ENCODE measurements around the gene NANOG.
"Not testable (repeated sequence)": the region's sequence is repeated elsewhere in the genome, so short reads cannot be mapped to it uniquely, and the experiment has no call there.

Gene NANOG

DNA sequence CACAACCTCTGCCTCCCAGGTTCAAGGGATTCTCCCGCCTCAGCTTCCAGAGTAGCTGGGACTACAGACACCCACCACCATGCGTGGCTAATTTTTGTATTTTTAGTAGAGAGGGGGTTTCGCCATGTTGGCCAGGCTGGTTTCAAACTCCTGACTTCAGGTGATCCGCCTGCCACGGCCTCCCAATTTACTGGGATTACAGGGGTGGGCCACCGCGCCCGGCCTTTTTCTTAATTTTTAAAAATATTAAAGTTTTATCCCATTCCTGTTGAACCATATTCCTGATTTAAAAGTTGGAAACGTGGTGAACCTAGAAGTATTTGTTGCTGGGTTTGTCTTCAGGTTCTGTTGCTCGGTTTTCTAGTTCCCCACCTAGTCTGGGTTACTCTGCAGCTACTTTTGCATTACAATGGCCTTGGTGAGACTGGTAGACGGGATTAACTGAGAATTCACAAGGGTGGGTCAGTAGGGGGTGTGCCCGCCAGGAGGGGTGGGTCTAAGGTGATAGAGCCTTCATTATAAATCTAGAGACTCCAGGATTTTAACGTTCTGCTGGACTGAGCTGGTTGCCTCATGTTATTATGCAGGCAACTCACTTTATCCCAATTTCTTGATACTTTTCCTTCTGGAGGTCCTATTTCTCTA, at the start of gene NANOG:
Gene NANOG (plus strand): TSS at position 519 of the 645 bp plus-strand sequence. CDS start 213 bp downstream, outside the sequence.
- not testable (repeated sequence) for DNase-seq

DNA sequence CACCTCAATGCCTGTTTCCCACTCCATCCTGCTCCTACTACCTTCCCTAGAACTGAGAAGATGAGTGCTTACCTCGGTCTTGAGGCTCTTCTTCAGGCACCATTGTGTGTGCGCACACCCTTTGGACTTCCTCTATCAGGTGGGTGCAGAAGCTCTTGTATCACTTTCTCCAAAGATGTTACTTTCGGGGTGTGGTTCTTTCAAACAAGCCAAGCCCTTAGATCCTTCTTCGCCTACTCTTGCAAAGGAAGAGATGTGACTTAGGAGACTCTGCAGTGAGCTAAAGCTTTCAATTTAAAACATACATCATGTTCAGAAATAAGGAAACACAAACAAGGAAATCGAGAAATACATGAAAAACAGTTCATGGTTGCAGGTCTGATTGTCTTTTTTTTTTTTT, 42.0 kb upstream of the NANOG start, which contains the start of gene CLEC4C:
Gene CLEC4C (minus strand): TSS at position 130 of the 400 bp plus-strand sequence. CDS start 27 bp downstream, at position 103.
- DNase-seq: no peak

DNA sequence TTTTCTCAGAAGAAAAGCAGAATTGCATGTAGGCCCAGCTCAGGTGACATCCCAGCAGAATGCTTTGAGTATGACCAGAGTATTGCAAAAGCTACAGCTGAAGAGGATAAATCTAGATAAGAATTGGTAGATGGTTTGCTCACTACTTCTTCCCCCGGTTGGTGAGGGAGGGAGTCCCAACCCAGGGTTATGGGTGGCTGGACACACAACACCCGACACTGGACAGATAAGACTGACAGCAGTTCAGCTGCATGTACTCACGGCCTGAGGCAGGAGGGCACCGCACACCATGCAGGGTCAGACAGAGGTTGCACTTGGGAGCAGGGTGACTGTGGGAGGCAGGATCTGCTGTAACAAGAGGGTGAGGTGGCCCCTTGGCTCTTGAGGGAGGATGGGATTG, 40.4 kb upstream of the NANOG start:
- DNase-seq: no peak

DNA sequence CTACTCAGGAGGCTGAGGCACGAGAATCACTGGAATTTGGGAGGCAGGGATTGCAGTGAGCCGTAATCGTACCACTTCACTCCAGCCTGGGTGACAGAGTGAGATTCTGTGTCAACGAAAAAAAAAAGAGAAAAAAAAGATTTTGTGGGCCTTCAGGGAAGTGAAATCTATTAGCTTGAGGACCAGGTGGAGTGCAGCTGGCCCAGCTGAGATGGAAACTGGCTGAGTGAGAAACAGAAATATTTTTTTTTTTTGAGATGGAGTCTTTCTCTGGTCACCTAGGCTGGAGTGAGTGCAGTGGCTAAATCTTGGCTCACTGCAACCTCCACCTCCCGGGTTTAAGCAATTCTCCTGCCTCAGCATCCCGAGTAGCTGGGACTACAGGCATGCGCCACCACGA, 39.8 kb upstream of the NANOG start:
- no peak for DNase-seq

DNA sequence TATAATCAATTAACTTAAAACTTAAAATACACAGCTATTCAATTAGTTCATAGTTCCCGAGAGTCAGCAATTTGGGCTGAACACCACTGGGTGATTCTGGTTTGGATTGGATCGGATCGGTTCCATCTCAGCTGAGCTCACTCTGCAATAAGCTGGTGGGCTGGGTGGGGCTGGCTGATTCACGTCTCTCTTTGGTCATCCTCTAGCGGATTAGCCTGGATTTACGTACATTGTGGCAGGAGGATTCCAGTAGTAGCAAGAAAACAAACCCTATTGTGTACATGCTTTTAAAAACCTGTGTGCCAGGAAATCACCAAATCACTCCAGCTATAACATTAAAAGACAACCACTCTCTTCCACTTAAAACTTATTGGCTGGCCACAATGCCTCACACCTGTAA, 38.9 kb upstream of the NANOG start:
- DNase-seq: no peak

DNA sequence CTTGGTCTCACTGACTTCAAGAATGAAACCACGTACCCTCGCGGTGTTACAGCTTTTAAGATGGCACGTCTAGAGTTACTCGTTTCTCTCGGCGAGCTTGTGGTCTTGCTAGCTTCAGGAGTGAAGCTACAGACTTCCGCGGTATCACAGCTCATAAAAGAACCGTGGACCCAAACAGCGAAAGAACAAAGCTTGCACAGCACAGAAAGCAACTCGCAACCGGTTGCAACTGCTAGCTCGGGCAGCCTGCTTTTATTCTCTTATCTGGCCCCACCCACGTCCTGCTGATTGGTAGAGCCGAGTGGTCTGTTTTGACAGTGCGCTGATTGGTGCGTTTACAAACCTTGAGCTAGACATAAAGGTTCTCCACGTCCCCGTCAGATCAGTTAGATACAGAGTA, 37.8 kb upstream of the NANOG start:
- no peak for DNase-seq

DNA sequence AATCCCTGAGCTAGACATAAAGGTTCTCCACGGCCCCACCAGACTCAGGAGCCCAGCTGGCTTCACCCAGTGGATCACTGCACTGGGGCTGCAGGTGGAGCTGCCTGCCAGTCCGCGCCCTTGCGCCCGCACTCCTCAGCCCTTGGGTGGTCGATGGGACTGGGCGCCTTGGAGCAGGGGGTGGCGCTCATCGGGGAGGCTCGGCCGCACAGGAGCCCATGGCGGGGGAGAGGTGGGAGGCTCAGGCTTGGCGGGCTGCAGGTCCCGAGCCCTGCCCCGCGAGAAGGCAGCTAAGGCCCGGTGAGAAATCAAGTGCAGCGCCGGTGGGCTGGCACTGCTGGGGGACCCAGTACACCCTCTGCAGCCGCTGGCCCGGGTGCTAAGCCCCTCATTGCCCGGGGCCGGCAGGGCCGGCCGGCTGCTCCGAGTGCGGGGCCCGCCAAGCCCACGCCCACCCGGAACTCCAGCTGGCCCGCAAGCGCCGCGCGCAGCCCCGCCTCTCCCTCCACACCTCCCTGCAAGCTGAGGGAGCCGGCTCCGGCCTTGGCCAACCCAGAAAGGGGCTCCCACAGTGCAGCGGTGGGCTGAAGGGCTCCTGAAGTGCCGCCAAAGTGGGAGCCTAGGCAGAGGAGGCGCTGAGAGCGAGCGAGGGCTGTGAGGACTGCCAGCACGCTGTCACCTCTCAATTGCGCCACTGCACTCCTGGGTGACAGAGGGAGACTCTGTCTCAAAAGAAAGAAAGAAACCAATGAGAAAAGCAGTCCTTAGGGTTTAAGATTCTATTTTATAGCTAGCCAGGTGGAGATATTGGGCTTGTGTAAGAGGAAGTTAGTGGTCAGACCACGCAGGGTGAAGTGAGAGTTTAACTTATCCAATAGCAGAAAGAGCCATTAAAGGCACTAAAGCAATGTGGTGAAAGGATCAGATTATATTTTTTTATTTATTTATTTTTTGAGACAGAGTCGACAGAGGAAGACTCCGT, 37.0 kb upstream of the NANOG start:
- not testable (repeated sequence) for DNase-seq

DNA sequence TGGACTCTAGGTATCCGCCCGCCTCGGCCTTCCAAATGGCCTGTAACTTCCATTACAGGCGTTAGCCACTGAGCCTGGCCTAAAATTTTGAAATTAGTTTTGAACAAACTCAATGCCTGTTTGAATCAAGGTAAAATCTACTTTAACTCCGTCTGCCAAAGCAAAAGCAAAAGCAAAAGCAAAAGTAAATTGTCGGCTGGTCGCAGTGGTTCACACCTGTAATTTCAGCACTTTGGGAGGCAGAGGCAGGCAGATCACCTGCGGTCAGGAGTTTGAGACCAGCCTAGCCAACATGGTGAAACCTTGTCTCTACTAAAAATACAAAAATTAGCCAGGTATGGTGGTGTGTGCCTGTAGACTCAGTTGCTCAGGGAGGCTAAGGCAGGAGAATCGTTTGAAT, 33.5 kb upstream of the NANOG start:
- not testable (repeated sequence) for DNase-seq

DNA sequence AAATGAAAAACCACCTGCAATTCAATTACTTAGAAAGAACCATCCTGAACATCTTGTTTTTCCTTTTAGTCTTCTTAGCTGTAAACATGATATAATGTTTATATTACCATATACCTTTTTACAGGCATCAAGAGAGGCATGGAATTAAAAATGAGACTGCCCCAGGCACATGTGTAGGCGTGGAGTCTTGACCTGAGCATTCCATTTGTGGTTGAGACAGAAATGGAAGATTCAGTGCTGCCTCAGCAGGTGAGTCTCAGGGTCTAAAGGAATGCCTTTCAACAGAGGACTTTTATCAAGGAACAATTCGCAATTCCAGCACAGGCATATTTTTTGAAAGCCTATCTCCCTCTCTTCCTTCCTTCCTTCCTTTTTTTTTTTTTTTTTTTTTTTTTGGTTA, 32.2 kb upstream of the NANOG start:
- DNase-seq: no peak

DNA sequence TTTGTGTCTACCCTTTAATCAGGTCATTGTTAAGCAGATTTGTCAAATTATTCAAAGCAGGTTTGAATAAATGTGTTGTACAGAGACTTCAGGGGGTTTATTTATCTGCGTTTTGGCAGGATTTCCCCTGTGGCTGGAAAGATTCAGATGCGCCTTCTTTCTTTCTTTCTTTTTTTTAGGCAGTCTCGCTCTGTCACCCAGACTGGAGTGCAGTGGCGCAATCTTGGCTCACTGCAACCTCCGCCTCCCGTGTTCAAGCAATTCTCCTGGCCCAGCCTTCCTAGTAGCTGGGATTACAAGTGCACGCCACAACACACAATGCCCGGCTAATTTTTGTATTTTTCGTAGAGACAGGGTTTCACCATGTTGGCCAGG, 30.4 kb upstream of the NANOG start:
- DNase-seq: no peak

DNA sequence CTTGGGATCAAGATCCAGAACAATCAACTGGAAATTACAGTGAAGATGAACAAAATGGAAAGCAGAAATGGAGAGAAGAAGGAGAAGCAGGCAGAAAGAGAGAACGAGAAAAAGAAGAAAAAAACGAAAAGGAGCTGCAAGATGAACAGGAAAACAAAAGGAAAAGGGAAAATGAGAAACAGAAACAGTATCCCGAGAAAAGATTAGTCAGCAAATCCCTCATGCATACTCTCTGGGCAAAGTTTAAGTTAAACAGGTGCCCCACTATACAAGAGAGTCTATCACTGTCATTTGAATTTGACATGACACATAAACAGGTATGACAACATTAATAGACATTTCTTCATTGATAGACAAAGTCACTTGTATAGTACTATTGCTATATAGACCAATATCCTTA, 19.2 kb upstream of the NANOG start:
- no peak for DNase-seq

DNA sequence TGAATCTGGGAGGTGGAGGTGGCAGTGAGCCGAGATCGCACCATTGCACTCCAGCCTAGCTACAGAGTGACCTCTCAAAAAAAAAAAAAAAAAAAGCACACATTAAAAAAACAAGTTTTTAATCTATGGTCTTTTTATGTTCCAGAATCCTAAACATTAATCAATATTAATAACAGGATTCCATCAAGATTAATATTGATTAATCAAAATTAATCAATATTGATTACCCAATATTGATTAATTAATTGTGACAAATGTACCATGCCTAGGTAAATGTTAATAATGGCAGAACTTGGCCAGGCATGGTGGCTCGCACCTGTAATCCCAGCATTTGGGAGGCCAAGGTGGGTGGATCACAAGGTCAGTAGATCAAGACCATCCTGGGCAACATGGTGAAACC, 7.9 kb upstream of the NANOG start:
- DNase-seq: no peak

DNA sequence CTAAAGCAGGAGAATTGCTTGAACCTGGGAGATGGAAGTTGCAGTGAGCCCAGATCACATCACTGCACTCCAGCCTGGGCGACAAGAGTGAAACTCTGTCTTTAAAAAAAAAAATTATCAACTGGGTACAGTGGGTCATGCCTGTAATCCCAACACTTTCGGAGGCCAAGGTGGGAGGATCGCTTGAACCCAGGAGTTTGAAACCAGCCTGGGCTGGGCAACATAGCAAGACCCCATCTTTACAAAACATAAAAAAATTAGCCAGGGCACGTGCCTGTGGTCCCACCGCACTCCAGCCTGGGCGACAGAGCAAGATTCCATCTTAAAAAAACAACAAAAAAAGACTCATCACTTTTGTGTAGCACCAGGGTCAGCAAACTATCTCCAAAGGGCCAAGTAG, 7.1 kb upstream of the NANOG start:
- no peak for DNase-seq

DNA sequence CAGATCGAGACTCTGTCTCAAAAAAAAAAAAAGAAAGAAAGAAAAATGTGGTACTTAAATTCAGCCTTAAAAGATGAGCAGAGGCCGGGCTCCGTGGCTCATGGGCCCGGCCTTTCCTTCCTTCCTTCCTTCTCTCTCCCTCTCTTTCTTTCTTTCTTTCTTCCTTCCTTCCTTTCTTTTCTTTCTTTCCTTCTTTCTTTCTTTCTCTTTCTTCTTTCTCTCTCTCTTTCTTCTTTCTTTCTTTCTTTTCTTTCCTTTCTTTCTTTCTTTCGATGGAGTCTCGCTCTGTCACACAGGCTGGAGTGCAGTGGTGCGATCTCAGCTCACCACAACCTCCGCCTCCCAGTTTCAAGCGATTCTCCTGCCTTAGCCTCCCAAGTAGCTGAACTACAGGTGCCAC, 5.8 kb upstream of the NANOG start:
- DNase-seq: not testable (repeated sequence)

DNA sequence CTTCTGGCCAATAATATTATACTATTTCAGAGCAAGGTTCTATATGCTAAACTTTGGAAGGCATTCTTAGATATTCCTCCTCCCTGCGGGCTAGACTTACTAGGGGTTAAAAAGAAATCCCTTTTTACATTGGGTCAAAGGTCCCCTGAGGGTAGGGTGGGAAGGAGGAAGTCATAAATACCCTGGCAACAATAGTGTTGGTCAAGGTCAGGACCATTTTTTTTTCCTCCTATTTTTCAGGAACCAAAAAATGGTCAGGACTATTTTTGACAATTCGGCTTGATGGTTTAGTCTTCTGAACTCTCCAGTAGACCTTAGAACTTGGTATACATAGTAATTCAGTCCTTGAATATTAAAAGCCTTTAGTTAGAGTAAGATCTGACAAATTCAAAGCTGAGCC, 4.5 kb upstream of the NANOG start:
- DNase-seq: no peak

DNA sequence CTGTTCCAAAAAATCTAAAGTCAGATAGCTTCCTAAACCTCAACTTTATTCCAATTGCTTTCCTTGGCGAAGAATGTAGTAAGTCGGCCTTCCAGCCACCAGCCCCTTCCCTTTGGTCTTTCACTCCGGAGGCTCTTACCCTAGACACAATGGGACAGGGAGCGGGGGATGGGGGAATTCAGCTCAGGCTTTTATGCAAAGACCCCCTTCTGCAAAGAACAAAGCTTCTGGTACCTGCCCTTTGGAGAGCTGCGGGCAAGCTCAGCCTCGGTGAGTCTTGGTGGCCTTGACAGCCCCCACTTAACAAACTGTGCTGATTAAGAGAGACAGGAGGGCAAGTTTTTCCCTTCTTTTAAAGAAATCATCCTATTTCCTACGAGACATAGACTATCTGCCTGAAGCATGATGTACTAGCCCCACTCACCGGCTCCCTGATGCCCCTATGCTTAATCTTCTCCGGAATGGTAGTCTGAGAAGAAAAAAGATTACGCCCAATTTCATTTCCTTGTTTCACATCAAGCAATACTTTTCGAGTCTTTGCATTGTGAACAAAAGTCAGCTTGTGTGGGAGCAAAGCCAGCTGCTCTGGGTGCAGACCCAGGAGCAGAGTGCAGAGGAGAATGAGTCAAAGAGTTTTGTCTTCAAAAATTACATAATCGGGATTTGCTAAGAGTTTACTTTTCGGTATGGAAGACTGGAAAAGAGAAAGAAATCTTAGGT, 1.5 kb upstream of the NANOG start:
- no peak for DNase-seq

DNA sequence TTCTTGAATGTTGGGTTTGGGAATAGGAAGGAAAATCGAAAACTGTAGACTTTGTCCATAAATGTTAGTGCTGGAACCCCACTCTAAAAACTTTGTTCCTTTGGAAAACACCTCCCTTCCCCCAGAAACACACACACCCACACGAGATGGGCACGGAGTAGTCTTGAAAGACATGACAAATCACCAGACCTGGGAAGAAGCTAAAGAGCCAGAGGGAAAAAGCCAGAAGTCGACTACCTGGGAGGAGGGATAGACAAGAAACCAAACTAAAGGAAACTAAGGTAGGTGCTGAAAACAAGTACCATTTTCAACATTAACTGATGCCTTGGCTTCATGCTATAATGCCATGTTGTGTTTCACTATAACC, 925 bp upstream of the NANOG start:
- no peak for DNase-seq

DNA sequence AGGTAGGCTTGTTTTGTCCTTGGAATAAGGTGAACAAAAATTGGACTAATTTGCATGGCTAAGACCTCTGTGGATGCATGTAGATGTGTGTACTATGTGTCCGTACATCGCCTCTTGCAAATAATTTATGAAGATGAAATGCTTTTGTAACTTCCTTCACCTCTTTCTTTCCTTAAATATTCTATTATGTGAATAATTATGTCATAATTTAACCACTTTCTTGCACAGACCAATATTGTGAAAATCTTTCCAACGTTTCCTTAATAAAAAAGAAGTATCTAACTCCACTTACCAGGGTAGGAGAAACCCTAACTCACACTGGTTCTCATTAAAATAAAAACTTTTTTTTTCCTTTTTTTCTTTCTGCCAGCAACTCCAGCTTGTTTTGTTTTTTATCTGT, 4.0 kb downstream of the NANOG start:
- no peak for DNase-seq

DNA sequence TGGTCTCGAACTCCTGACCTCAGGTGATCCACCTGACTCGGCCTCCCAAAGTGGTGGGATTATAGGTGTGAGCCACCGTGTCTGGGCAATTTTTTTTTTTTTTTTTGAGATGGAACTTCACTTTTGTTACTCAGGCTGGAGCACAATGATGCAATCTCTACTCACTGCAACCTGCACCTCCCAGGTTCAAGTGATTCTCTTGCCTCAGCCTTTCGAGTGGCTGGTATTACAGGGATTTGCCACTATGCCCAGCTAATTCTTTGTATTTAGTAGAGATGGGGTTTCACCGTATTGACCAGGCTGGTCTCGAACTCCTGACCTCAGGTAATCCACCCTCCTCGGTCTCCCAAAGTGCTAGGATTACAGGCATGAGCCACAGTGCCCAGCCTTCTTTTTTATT, 8.1 kb downstream of the NANOG start:
- not testable (repeated sequence) for DNase-seq

DNA sequence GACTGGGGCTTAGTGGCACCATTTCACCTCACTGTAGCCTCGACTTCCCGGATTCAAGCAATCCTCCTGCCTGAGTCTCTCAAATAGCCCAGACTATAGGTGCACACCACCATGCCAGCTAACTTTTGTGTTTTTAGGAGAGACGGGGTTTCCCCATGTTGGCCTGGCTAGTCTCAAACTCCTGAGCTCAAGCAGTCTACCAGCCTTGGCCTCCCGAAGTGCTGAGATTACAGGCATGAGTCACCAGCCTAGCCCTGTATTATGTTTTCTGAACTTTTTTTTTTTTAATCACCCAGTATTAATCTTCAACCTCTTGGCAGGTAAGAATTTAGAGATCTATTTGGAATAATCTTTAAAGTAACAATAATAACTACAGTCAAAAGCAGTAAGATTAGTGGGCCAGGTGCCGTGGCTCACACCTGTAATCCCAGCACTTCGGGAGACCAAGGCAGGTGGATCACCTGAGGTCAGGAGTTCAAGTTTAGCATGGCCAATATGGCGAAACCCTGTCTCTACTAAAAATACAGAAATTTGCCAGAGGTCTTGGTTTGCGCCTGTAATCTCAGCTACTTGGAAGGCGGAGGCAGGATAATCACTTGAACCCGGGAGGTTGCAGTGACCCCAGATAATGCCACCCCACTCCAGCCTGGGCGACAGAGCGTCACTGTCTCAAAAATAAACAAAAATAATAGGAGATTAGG, 8.6 kb downstream of the NANOG start:
- no peak for DNase-seq

DNA sequence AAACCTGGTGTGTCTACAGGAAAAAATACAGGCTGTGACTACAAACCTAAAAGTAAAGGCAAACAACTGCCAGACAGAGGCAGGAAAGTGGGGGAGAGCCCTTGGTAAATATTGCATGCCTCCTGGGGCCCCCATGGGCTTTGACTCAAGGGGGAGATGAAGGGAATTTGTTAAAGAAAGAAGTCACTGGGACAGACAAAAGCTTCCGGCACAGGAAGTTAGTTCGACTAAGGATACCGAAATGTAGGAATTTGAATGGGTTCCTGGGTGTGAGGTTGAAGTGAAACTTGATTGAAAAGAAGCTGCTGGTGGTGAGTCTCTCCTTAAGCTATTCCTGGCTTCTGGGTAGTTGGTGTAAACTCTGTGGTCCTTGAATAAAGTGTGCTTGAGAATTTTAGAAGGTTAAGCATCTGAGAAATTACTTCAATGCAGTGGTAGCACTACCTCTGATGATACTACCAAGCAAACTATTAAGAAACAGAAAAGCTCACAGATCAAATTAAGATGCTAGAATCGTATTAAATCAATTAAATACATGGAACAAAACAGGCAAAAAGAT, 9.6 kb downstream of the NANOG start:
- DNase-seq: not testable (repeated sequence)

DNA sequence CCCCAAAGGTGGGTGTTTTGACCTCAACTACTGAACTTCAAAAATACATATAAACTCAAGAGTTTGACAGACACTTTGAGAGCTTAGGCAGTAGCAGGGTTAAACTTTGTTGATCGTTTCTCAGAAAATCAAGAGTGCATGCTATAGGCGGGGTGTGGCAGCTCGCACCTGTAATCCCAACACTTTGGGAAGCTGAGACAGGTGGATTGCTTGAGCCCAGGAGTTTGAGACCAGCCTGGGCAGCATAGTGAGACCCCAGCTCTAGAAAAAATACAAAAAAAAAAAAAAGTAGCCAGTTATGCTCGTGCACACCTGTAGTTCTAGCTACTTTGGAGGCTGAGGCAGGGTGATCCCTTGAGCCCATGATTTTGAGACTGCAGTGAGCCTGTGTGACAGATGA, 12.3 kb downstream of the NANOG start:
- no peak for DNase-seq

DNA sequence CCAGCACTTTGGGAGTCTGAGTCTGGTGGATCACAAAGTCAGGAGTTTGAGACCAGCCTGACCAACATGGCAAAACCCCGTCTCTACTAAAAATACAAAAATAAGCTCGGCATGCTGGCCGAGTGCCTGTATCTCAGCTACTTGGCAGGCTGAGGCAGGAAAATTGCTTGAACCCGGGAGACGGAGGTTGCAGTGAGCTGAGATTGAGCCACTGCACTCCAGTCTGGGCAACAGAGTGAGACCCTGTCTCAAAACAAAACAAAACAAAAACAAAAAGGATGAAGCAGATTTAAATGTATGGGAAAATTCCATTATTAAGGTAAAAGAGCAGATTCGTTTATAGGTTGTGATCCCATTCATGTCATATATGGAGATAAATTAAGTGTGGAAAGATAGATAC, 17.1 kb downstream of the NANOG start:
- not testable (repeated sequence) for DNase-seq
